ENCODE results near the gene LILRB3.

The LILRB3 gene

DNA sequence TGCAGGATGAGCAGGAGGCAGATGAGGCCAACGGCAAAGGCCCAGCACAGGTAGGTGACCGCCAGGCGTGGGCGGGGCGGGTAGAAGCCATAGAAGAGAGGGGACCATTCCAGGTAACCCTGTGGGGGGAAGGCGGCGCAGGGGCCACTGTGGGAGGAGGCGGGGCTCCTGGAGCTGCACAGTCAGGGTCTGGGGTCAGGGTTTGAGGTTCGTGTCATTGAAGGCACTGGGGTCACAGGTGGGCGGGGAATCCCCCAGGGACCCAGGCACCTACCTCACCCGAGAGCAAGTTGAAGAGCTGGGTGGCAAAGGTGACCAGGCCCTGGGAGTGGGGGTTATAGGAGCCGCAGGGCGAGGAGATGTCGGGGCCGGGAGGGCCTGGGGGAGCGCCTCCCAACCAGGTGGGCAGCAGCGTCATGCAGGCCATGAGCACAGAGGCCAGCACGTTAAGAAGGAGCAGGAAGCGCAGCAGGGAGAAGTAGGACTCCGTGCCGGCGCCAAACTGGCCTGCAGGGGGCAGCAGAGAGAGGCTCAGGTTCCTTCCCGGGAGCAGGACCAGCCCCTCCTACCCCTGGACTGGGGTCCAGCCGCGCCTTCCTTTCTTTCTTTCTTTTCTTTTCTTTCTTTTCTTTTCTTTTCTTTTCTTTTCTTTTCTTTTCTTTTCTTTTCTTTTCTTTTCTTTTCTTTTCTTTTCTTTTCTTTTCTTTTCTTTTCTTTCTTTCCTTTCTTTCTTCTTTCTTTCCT, 54.5 kb downstream of the LILRB3 start:
- no peaks in the 10 kb centered on the region for H3K36me3 ChIP-seq (replicated peaks)
- H3K4me1 ChIP-seq = no peaks in the 10 kb centered on the region
- no peak overlapping the region for H3K4me3 ChIP-seq
- H3K27me3 ChIP-seq (ENCODE audit: low read depth) = no peaks in the 10 kb centered on the region
- peak; percentile 77 to 98 for DNase-seq (ENCODE audit: low spot score in 2 of 2)
- H3K9me3 ChIP-seq = no peaks in the 10 kb centered on the region
- in situ Hi-C loops (cut with MboI; ENCODE audit: low sequenced_read_pairs) = no loop called here
